Stimulated activated naive B cell treated with anti-CD40 and anti-IgM and Interleukin-4, amounts not matched to agents 10 μg/mL and 1 μg/mL and 100 μg/mL, for 72 hours (primary cell): ENCODE measurements around the gene ADAM12.

ENCODE experiments used
- ATAC-seq, 2 donors: fragments of 150-1000 bp; cut with Tn5 transposase; replicated peaks; 2 replicates each; pipeline ENCODE4 v1.10.0; 2021; ENCODE audit warnings: moderate library complexity in 1 of 2
- DNase-seq: peaks from one replicate; pipeline ENCODE4 v3.0.0; 2021
- H3K27ac Mint-ChIP-seq: one replicate; pipeline ENCODE4 v1.8.0; 2022; ENCODE audit warnings: mild to moderate bottlenecking, mixed read lengths
- H3K27me3 Mint-ChIP-seq, 2 donors: one replicate each; pipeline ENCODE4 v1.8.0; 2022; ENCODE audit warnings: mixed read lengths in 2 of 2
- H3K36me3 Mint-ChIP-seq, 2 donors: one replicate each; pipeline ENCODE4 v1.8.0; 2022; ENCODE audit warnings: mixed read lengths in 2 of 2, mild to moderate bottlenecking in 1 of 2
- H3K4me1 Mint-ChIP-seq, 2 donors: one replicate each; pipeline ENCODE4 v1.8.0; 2022; ENCODE audit warnings: mixed read lengths in 2 of 2, mild to moderate bottlenecking in 1 of 2
- H3K4me3 Mint-ChIP-seq, 2 donors: one replicate each; pipeline ENCODE4 v1.8.0; 2022; ENCODE audit warnings: mild to moderate bottlenecking in 2 of 2, mixed read lengths in 2 of 2, moderate library complexity in 1 of 2
- H3K9me3 Mint-ChIP-seq, 2 donors: one replicate each; pipeline ENCODE4 v1.8.0; 2022; ENCODE audit warnings: mixed read lengths in 2 of 2, mild to moderate bottlenecking in 1 of 2

ADAM12 gene

GRCh38 chr10:126140746-126141273 is 247.5 kb downstream of the ADAM12 start:
- Mint-ChIP-seq H3K36me3 (no peaks in the 10 kb centered on the region), H3K4me3 (no peak overlapping the region), H3K27me3 (no peaks in the 10 kb centered on the region), H3K27ac (no peak overlapping the region), H3K4me1 (peaks cover 0 to 1% of the 10 kb centered on the region in 2 donors), H3K9me3 (peaks cover 0 to 4% of the 10 kb centered on the region in 2 donors)
- DNase-seq (no peak), ATAC-seq (no peak)

- Mint-ChIP-seq H3K9me3 (no peaks in the 10 kb centered on the region), H3K4me3 (no peak overlapping the region), H3K27ac (no peak overlapping the region), H3K27me3 (peaks cover 0 to 10% of the 10 kb centered on the region in 2 donors), H3K36me3 (no peaks in the 10 kb centered on the region), H3K4me1 (peaks cover 0 to 2% of the 10 kb centered on the region in 2 donors)
- ATAC-seq: no peak
- no peak for DNase-seq
These were observed 250.6 kb downstream of the ADAM12 start for GRCh38 chr10:126137562-126138221.

- Mint-ChIP-seq H3K4me1 (peaks cover 0 to 2% of the 10 kb centered on the region in 2 donors), H3K4me3 (no peak overlapping the region), H3K27me3 (peaks cover 0 to 10% of the 10 kb centered on the region in 2 donors), H3K9me3 (no peaks in the 10 kb centered on the region), H3K36me3 (no peaks in the 10 kb centered on the region), H3K27ac (no peak overlapping the region)
- DNase-seq (no peak), ATAC-seq (no peak)
These were observed 252.2 kb downstream of the ADAM12 start for GRCh38 chr10:126135941-126136595.

- no peak overlapping the region for H3K4me3 Mint-ChIP-seq
- ATAC-seq (no peak), DNase-seq (no peak)
- H3K27me3 Mint-ChIP-seq: peaks cover 0 to 10% of the 10 kb centered on the region in 2 donors
- H3K27ac Mint-ChIP-seq: no peak overlapping the region
- H3K4me1 Mint-ChIP-seq: peaks cover 0 to 2% of the 10 kb centered on the region in 2 donors
- no peaks in the 10 kb centered on the region for H3K9me3 Mint-ChIP-seq
- H3K36me3 Mint-ChIP-seq: no peaks in the 10 kb centered on the region
These were observed 253.1 kb downstream of the ADAM12 start for GRCh38 chr10:126135177-126135576.

GRCh38 chr10:126133906-126134656 is 254.2 kb downstream of the ADAM12 start:
- ATAC-seq (no peak), DNase-seq (no peak)
- no peak overlapping the region for H3K27ac Mint-ChIP-seq
- H3K9me3 Mint-ChIP-seq: no peaks in the 10 kb centered on the region
- no peak overlapping the region for H3K4me3 Mint-ChIP-seq
- peaks cover 0 to 10% of the 10 kb centered on the region in 2 donors for H3K27me3 Mint-ChIP-seq
- peaks cover 0 to 2% of the 10 kb centered on the region in 2 donors for H3K4me1 Mint-ChIP-seq
- no peaks in the 10 kb centered on the region for H3K36me3 Mint-ChIP-seq

GRCh38 chr10:126133082-126133620 is 255.1 kb downstream of the ADAM12 start:
- peaks cover 0 to 2% of the 10 kb centered on the region in 2 donors for H3K4me1 Mint-ChIP-seq
- H3K36me3 Mint-ChIP-seq: no peaks in the 10 kb centered on the region
- H3K4me3 Mint-ChIP-seq: no peak overlapping the region
- H3K27ac Mint-ChIP-seq: no peak overlapping the region
- ATAC-seq: no peak
- H3K27me3 Mint-ChIP-seq: peaks cover 0 to 10% of the 10 kb centered on the region in 2 donors
- H3K9me3 Mint-ChIP-seq: peaks cover 2 to 3% of the 10 kb centered on the region in 2 donors
- DNase-seq: no peak

- Mint-ChIP-seq H3K9me3 (peaks cover 2 to 3% of the 10 kb centered on the region in 2 donors), H3K27me3 (peaks cover 10% of the 10 kb centered on the region in 2 donors), H3K36me3 (no peaks in the 10 kb centered on the region), H3K4me3 (no peak overlapping the region), H3K4me1 (peaks cover 0 to 2% of the 10 kb centered on the region in 2 donors), H3K27ac (no peak overlapping the region)
- no peak for ATAC-seq
- DNase-seq: no peak
These were observed 256.9 kb downstream of the ADAM12 start for GRCh38 chr10:126131341-126131740.

GRCh38 chr10:126130271-126130710 is 258.0 kb downstream of the ADAM12 start:
- DNase-seq: no peak
- Mint-ChIP-seq H3K36me3 (no peaks in the 10 kb centered on the region), H3K27ac (no peak overlapping the region), H3K27me3 (peaks cover 10% of the 10 kb centered on the region in 2 donors), H3K4me3 (no peak overlapping the region), H3K9me3 (peaks cover 2 to 3% of the 10 kb centered on the region in 2 donors), H3K4me1 (no peaks in the 10 kb centered on the region)
- no peak for ATAC-seq

- Mint-ChIP-seq H3K4me1 (no peaks in the 10 kb centered on the region), H3K27me3 (peaks cover 10% of the 10 kb centered on the region in 2 donors), H3K9me3 (peaks cover 2 to 3% of the 10 kb centered on the region in 2 donors), H3K4me3 (no peak overlapping the region), H3K27ac (no peak overlapping the region), H3K36me3 (no peaks in the 10 kb centered on the region)
- ATAC-seq (no peak), DNase-seq (no peak)
These were observed 259.3 kb downstream of the ADAM12 start for GRCh38 chr10:126129026-126129425.

- Mint-ChIP-seq H3K4me3 (no peak overlapping the region), H3K9me3 (peaks cover 2 to 3% of the 10 kb centered on the region in 2 donors), H3K27ac (no peak overlapping the region), H3K36me3 (no peaks in the 10 kb centered on the region), H3K4me1 (no peaks in the 10 kb centered on the region), H3K27me3 (peaks cover 6 to 10% of the 10 kb centered on the region in 2 donors)
- DNase-seq: no peak
- ATAC-seq: no peak
These were observed 259.7 kb downstream of the ADAM12 start for GRCh38 chr10:126128581-126128980.

- Mint-ChIP-seq H3K9me3 (peaks cover 2 to 3% of the 10 kb centered on the region in 2 donors), H3K4me3 (no peak overlapping the region), H3K27ac (no peak overlapping the region), H3K36me3 (no peaks in the 10 kb centered on the region), H3K27me3 (peaks cover 0 to 10% of the 10 kb centered on the region in 2 donors), H3K4me1 (no peaks in the 10 kb centered on the region)
- ATAC-seq: no peak
- DNase-seq: no peak
These were observed 260.7 kb downstream of the ADAM12 start for GRCh38 chr10:126127481-126128029.

GRCh38 chr10:126126866-126127265 is 261.4 kb downstream of the ADAM12 start:
- no peak overlapping the region for H3K4me3 Mint-ChIP-seq
- H3K4me1 Mint-ChIP-seq: no peaks in the 10 kb centered on the region
- H3K27me3 Mint-ChIP-seq: peaks cover 0 to 10% of the 10 kb centered on the region in 2 donors
- DNase-seq (no peak), ATAC-seq (no peak)
- H3K36me3 Mint-ChIP-seq: no peaks in the 10 kb centered on the region
- no peak overlapping the region for H3K27ac Mint-ChIP-seq
- peaks cover 2 to 3% of the 10 kb centered on the region in 2 donors for H3K9me3 Mint-ChIP-seq

- Mint-ChIP-seq H3K4me1 (no peaks in the 10 kb centered on the region), H3K4me3 (no peak overlapping the region), H3K9me3 (peaks cover 2 to 3% of the 10 kb centered on the region in 2 donors), H3K27me3 (peaks cover 0 to 10% of the 10 kb centered on the region in 2 donors), H3K27ac (no peak overlapping the region), H3K36me3 (no peaks in the 10 kb centered on the region)
- DNase-seq (no peak), ATAC-seq (no peak)
These were observed 262.3 kb downstream of the ADAM12 start for GRCh38 chr10:126126023-126126422.
